Stimulated activated CD4-positive, alpha-beta T cell treated with anti-CD3 and anti-CD28 coated beads, Interleukin-2, amount 100 ng/mL, for 24 hours (primary cell): ENCODE measurements around the gene CDK4.
"Not testable (repeated sequence)": the region's sequence is repeated elsewhere in the genome, so short reads cannot be mapped to it uniquely, and the experiment has no call there.

Experiments
- DNase-seq, 2 donors: peaks; one replicate each; pipeline ENCODE4 v3.0.0-alpha.2; 2020

CDK4 gene

DNA sequence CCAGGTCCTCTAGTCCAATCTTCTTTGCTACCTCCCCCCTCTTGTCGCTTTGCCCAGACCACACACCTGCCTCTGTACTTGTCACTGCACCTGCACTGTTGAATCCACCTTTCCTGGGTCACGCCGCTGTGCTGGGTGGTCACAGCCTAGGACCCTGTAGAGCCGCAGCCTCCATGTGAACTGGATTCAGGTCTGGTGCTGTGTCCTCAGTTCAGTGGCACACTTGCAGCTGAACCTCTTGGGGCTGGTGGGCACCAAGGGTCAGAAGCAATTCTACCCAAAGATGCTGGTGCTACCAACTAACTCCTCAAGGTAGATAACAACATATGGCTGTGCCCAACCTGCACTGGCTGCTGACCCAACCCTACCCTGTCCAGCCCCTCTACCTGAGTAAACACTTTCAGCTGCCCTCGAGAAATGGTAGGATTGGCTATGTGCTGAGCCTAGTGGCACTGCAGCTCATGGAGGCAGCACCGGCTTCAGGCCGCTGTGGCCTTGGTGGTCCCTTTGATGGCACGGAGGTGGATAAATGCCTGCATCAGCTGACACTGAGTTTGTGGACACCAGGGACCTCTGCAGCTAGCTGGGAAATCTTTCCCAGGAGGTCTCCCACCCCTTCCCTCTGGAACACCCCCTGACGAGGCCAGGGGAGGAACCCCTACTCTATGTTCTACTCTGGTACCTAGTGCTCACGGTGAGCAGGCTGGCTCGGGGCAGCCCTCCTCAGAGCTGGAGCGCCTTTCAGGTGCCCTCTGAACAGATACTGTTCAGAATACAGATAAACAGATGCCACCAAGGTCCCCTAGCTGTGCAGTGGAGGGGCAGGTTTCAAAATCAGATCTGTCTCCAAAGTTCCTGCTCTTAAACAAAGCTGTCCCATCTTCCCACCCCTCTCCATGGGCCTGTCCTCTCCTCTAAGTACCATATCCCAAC is 27.8 kb downstream of the CDK4 start:
- DNase-seq = no peak

DNA sequence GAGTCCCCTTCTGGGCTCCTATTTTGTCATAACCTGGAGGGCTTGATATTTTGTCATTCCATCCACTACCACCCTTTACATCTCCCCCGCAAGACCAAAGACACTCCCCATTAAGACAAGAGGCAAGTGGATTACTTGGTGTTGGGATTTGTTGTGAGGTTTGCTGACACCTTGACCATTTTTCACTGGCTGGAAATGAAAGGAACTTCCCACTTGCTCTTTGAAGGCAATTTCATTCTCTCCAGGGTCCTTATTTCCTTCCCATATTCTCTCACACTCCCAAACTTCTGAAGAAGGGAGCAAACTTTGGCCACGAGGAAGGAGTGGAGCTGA is 28.5 kb downstream of the CDK4 start:
- DNase-seq = no peak

DNA sequence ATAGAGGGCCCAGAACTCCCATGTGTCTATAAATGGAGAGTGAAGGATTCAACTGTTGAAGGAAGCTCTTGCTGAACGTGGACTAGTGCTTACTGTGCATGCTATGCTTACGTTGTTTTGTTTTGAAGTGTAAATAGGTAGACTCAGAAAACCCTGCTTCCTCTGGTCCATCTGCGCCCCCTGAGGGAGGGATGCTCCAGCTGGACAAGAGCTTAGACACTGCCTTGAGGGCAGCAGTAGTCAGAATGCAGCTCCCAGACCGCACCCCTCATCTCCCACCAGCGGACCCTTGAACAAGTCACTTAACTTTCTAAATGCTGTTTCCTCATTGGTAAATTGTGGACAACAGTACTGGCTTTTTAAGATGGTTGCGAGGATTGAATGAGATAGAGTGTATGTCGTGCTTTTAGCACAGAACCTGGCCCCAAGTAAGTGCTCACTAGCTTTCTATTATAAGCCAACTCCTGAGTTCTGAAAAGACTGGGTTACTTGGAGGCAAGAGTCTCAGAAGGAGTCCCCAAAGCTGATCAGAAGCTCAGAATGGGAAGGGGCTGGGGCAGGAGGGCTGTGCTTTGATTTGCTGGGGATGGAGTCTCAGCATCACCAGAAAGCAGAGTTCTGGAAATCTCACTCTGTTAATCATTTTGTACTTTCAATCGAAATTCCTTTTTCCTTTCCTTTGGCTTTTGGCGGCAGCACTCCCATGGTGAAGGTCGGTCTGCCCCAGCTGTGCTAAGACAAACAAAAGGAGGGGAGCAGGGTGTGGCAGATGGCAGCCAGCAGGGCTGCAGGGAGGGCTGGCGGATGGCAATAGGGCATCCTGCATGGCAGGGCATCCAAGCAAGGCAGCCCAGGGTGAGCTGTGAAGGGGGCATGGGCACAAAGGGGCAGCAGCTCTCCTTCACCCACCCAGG is 29.1 kb downstream of the CDK4 start:
- no peak for DNase-seq

DNA sequence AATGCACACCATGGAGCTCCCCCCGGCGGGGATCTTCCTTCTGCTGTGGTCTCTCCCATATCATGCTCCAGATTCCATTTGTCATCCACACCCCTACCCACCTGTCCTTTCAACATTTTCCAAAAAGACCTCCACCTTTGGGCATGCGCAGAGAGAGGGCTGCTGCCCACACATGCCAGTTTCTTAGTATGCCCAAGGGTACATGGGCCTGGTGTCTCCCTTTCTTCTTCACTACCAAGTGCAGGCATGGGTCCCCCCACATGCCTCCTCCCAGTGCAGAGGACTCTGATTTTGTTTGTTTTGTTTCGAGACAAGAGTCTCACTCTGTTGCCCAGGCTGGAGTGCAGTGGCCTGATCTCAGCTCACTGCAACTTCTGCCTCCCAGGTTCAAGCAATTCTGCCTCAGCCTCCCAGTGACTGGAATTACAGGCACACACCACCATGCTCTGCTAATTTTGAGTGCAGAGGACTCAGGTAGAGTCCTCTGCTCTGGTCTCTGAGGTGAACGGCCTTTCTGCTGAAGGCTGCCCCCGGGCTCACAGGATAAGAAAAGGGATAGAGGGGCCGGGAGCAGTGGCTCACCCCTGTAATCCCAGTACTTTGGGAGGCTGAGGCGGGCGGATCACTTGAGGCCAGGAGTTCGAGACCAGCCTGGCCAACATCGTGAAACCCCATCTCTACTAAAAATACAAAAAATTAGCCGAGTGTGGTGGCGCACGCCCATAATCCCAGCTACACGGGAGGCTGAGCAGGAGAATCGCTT is 30.1 kb downstream of the CDK4 start:
- DNase-seq = not testable (repeated sequence)

DNA sequence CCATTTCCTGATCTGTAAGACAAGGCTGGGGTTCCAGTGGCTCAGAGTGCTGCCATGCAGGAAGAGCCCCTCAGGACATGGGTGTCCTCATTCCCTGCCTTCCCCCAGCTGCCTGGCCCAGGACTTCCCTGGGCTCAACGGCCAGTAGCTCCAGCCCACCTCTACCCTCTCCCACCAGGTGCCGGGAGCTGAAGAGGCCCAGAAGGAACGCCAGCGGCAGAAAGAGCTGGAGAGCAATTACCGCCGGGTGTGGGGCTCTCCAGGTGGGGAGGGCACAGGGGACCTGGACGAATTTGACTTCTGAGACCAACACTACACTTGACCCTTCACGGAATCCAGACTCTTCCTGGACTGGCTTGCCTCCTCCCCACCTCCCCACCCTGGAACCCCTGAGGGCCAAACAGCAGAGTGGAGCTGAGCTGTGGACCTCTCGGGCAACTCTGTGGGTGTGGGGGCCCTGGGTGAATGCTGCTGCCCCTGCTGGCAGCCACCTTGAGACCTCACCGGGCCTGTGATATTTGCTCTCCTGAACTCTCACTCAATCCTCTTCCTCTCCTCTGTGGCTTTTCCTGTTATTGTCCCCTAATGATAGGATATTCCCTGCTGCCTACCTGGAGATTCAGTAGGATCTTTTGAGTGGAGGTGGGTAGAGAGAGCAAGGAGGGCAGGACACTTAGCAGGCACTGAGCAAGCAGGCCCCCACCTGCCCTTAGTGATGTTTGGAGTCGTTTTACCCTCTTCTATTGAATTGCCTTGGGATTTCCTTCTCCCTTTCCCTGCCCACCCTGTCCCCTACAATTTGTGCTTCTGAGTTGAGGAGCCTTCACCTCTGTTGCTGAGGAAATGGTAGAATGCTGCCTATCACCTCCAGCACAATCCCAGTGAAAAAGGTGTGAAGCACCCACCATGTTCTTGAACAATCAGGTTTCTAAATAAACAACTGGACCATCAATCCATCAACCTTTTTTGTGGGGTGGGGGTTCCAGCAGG is 31.2 kb downstream of the CDK4 start:
- no peak for DNase-seq

DNA sequence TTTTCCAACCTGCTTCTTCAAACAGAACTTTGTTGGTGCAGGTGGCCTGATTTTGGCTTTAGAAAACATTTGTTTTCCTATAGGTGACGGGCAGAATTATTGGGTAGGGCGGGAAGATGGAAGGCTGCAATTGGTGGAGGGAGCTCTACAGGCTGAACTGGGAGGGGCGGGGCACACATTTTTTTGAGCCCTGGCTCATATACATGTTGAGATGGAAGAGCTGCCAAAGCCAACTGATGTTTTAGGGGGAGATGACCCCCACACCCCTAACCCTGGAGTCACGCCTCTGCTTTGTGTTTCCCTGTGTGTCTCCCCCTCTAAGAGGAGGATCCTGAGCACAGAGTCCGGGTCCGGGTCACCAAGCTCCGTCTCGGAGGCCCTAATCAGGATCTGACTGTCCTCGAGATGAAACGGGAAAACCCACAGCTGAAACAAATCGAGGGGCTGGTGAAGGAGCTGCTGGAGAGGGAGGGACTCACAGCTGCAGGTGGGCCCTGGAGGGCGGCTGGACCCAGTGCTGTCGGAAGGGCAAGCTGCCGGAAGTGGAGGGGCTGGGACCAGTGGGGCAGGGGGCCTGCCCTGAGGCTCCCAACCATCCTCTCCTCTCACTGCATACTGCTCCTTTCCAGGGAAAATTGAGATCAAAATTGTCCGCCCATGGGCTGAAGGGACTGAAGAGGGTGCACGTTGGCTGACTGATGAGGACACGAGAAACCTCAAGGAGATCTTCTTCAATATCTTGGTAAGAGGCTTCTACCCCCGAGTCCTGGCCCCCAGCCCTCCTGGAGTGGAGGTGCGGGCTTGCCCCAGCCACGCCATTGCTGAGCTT is 32.1 kb downstream of the CDK4 start:
- DNase-seq = no peak

DNA sequence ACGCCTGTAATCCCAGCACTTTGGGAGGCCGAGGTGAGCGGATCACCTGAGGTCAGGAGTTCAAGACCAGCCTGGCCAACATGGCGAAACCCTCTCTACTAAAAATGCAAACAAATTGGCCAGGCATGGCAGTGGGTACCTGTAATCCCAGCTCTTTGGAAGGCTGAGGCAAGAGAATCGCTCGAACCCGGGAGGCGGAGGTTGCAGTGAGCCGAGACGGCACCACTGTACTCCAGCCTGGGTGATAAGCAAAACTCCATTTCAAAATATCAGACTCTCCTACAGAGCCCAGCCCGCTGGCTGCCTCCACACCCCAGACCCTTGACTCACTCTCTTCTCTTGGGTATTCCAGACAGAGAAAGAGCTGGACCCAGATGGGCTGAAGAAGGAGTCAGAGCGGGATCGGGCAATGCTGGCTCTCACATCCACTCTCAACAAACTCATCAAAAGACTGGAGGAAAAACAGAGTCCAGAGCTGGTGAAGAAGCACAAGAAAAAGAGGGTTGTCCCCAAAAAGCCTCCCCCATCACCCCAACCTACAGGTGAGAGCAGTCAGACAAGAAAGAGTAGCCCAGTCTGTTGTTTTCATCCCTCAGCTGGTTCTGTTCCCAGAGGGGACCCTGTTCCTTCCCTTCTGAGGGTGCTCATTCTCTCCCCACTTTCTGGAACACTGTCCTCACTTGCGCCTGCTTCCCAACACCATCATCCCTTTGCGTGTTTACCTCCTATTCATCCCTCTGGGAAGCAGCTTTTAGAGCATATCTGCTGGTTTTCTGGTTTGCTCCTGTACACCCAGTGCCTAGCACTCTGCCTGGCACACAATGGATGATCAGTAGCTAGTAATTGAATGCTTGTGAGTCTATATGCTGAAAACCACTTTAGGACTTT is 33.2 kb downstream of the CDK4 start:
- no peak for DNase-seq

DNA sequence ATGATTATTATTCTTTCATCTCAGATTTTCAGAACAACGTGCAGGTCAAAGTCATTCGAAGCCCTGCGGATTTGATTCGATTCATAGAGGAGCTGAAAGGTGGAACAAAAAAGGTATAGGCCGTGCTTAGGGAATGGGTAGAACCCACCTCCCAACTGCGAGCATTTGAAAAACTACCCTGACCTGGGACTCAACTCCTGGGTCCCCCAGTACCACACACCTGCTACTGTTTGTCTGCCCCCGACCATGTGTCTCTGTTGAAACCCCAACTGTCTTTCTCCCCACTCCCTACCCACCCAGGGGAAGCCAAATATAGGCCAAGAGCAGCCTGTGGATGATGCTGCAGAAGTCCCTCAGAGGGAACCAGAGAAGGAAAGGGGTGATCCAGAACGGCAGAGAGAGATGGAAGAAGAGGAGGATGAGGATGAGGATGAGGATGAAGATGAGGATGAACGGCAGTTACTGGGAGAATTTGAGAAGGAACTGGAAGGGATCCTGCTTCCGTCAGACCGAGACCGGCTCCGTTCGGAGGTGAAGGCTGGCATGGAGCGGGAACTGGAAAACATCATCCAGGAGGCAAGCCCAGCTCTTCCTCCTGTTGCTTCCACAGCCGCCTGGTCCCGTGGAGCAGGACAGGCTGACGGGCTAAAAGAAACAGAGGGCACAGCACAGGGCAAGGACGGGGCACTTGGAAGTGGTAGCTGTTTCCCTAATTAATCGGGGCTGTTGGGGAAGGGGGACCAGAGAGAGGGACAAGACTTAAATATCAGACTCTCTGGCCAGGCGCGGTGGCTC is 34.1 kb downstream of the CDK4 start:
- no peak for DNase-seq

DNA sequence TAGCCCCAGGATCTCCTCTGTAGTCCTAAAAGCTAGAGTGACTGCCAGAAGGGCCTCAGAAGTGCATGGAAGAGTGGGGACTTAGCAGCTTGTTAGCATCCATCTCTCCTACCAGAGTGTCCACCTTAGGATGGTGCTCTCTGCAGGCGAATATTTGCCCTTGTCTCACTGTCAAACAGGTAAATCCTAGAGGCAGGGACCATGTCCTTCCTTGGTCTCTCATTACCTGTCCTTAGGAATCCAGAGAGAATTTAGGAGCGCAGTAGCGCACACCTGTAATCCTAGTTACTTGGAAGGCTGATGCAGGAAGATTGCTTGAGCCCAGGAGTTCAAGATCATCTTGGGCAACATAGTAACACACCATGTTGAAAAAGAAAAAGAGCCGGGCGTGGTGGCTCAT is 35.0 kb downstream of the CDK4 start:
- DNase-seq = no peak

DNA sequence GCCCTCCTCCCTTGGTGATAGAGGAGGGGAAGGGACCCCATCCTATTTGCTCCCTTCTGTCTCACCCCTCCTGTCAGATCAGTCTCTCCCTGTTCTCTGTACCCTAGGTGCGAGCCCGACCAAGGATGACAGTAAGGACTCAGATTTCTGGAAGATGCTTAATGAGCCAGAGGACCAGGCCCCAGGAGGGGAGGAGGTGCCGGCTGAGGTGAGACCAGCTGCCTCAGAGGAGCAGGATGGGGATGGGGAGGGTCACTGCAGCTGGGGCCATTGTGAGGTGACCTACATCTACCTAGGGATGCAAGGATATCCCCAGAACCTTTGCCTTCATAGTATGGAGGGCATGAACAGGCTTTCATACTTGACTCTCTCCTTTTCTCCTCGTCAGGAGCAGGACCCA is 35.8 kb downstream of the CDK4 start:
- DNase-seq = peak in 1 of 2 donors; percentile 11

DNA sequence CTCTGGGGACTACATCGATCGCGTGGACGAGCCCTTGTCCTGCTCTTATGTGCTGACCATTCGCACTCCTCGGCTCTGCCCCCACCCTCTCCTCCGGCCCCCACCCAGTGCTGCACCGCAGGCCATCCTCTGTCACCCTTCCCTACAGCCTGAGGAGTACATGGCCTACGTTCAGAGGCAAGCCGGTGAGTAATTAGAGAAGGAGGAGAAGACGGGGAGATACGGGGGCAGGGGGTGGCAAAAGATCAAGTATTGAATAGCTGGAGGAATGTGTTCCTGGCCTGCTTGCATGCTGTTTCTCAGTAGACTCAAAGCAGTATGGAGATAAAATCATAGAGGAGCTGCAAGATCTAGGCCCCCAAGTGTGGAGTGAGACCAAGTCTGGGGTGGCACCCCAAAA is 36.3 kb downstream of the CDK4 start:
- DNase-seq = peak in 1 of 2 donors; percentile 6

DNA sequence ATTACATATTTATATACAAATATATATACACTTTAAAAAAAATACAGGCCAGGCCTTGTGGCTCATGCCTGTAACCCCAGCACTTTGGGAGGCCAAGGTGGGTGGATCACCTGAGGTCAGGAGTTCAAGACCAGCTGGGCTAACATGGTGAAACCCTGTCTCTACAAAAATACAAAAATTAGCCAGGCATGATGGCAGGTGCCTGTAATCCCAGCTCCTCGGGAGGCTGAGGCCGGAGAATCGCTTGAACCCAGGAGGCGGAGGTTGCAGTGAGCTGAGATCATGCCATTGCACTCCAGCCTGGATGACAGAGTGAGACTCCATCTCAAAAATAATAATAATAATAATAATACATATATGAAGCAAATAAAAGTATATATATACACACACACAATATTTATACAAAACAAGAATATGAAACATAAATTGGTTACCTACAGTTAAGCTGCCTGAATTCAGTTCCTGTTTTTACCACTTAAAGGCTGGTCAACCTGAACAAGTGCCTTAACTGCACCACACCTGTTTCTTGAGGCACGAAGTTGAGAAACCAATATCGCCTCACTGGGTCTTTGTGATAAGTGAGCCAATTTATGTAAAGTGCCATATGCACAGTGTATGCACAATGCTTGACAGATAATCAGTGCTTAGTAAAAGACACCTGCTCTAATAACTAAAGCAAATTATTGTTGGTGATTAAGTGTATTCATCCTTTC is 36.9 kb downstream of the CDK4 start:
- not testable (repeated sequence) for DNase-seq

DNA sequence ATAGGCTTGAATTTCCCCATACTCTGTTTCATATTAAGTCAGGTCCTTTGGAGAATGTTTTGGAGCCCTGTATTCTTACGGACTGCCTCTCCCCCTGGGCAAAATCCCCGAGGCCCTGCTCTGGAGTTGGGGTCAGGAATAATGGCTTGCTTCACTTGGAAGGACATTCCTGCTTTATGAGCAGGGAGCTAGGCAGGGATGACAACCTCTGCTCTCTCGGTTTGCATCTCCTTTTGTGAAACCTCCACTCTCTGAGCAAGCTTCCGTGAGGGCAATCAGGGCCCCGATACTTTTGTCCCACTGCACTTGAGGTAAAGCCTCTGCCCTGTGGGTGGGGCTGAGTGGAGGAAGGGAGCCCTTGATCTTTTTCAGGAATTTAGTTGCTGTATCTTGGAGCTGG is 38.9 kb downstream of the CDK4 start:
- DNase-seq = no peak

DNA sequence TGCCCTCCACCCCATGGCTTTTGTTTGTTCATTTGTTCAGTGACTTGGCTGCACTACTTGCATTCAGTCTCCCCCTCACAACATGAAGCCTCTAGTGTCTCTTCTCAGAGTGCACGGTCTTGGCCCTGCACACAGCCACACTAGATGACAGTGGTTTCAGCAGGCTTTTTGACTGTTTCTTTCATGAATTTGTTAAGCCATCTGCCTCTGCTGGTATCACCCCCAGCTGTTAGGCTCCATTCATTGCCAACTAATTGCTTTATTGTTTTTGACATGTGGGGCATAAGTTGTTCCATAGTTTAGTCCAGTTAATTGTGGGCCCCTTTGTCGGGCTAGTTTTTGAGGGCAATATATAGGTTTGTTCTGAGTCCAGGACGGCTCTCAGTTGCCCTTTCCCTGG is 39.4 kb downstream of the CDK4 start:
- DNase-seq = no peak

DNA sequence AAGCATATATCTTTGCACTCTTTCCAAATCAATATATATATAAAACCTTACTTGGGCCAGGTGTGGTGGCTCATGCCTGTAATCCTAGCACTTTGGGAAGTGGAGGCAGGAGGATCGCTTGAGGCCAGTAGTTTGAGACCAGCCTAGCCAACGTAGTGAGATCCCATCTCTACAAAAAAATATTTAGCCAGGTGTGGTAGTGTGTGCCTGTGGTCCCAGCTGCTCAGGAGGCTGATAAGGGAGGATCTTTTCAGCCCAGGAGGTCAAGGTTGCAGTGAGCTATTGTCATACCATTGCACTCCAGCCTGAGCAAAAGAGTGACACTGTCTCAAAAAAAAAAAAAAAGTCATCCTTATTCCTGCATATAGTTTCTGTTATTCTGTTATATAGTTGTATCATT is 43.8 kb downstream of the CDK4 start:
- DNase-seq = no peak

DNA sequence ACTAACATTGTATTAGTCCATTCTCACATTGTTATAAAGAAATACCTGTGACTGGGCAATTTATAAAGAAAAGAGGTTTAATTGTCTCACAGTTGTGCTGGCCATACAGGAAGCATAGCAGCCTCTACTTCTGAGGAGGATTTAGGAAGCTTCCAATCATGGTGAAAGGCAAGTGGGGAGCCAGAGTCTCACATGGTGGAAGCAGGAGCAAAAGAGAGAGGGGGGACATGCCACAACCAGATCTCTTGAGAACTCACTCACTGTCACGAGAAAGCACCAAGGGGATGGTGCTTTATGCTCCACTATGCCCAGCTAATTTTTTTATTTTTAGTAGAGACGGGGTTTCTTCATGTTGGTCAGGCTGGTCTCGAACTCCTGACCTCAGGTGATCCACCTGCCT is 44.9 kb downstream of the CDK4 start:
- DNase-seq = no peak

DNA sequence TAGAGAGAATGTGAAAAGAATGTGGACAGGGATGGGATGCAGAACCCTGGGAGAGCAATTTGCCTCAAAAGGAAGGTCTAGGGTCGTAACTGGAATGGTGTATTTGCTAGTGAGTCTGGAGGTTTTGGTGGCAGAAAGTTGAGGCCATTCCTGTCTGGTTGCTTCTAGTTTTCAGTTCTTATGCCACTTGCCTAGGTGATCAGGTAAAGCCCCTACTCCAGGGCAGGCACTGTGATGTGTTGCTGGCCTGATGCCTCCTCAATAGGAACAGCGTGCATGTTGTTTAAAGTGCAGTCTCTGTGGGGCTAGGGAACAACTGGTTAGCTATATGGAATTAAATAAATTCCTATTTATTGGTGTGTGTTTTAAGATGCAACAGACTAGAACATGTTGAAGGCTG is 51.8 kb downstream of the CDK4 start:
- DNase-seq = no peak

DNA sequence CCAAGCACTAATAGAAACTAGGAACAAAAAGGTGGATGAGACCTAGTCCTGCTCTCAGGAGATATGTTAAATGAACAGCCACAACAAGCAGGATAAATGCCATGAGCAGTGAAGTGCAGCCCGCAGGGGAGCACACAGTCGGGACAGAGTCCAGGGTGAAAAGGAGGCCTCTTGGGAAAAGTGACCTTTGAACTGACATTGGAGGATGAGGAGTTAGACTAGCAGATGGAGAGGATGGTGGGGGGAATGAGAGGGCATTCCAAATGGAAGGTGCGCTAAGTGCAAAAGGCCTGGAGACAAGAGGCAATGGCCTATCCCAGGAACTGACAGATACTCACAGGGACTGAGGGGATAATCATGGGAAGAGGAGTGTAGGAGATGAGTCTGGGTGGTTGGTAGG is 53.7 kb downstream of the CDK4 start:
- no peak for DNase-seq
